Neural cell (in vitro differentiated cells): ENCODE measurements around the gene MIPOL1. TPM values are rescaled to one million over a fixed set of nuclear protein-coding genes. Genes with fewer than 3 reads are reported as not detected.
"Not testable (repeated sequence)": the region's sequence is repeated elsewhere in the genome, so short reads cannot be mapped to it uniquely, and the experiment has no call there.

ENCODE experiments used
- H2AFZ ChIP-seq: fragments of 200-600, 300-800 bp; sonication (generic), shearing (Covaris generic); 2 replicates; pipeline ENCODE4 v1.6.0; 2014; ENCODE audit warnings: low read depth, mild to moderate bottlenecking, antibody characterized with exemption, low read length, moderate library complexity
- H3F3A ChIP-seq: fragments of 200-600 bp; shearing (Covaris generic); 2 replicates; pipeline ENCODE4 v1.6.1; 2016; ENCODE audit warnings: mild to moderate bottlenecking, moderate library complexity, mixed read lengths, antibody characterized with exemption, low read length; ENCODE audit not compliant: insufficient read depth, poor library complexity, severe bottlenecking
- H3K27ac ChIP-seq: fragments of 200-600, 300-800 bp; sonication (generic), shearing (Covaris generic); 2 replicates; pipeline ENCODE4 v1.5.1; 2014; ENCODE audit warnings: mild to moderate bottlenecking, low read length, moderate library complexity
- H3K27me3 ChIP-seq: fragments of 300-800, 200-600 bp; sonication (generic), shearing (Covaris generic); 2 replicates; pipeline ENCODE4 v1.6.0; 2014; ENCODE audit warnings: mild to moderate bottlenecking, low read depth, low read length, moderate library complexity; ENCODE audit not compliant: insufficient read depth
- H3K36me3 ChIP-seq: fragments of 300-800, 200-600 bp; sonication (generic), shearing (Covaris generic); 2 replicates; pipeline ENCODE4 v1.5.1; 2014; ENCODE audit warnings: mild to moderate bottlenecking, antibody characterized with exemption, low read length, moderate library complexity; ENCODE audit not compliant: insufficient read depth
- H3K4me2 ChIP-seq: fragments of 300-800, 200-600 bp; sonication (generic), shearing (Covaris generic); 2 replicates; pipeline ENCODE4 v1.6.0; 2014; ENCODE audit warnings: mild to moderate bottlenecking, low read length
- H3K4me3 ChIP-seq: fragments of 300-800, 200-600 bp; sonication (generic), shearing (Covaris generic); 2 replicates; pipeline ENCODE4 v1.5.1; 2014; ENCODE audit warnings: mild to moderate bottlenecking, low read length, moderate library complexity
- H3K79me2 ChIP-seq: fragments of 200-600 bp; shearing (Covaris generic); replicated peaks from 2 replicates; pipeline ENCODE4 v1.6.0; 2014; ENCODE audit warnings: mild to moderate bottlenecking, low read length, moderate library complexity; ENCODE audit not compliant: insufficient read depth
- H3K9ac ChIP-seq: fragments of 300-800, 200-600 bp; sonication (generic), shearing (Covaris generic); 2 replicates; pipeline ENCODE4 v1.6.1; 2016; ENCODE audit warnings: mild to moderate bottlenecking, low read length, mixed read lengths
- H3K9me2 ChIP-seq: fragments of 200-600 bp; shearing (Covaris generic); 2 replicates; pipeline ENCODE4 v1.6.1; 2016; ENCODE audit warnings: mild to moderate bottlenecking, low read length, mixed read lengths; ENCODE audit not compliant: insufficient read depth
- H3K9me3 ChIP-seq: fragments of 200-600, 300-800 bp; sonication (generic), shearing (Covaris generic); 2 replicates; pipeline ENCODE4 v1.6.1; 2016; ENCODE audit warnings: mild to moderate bottlenecking, mixed run types, low read length, moderate library complexity, mixed read lengths
- H4K20me1 ChIP-seq: fragments of 200-600 bp; shearing (Covaris generic); 2 replicates; pipeline ENCODE4 v1.6.1; 2016; ENCODE audit warnings: mild to moderate bottlenecking, mixed run types; ENCODE audit not compliant: insufficient read depth
- CTCF ChIP-seq: fragments of 450-650 bp; IDR thresholded peaks from 2 replicates; pipeline ENCODE4 v1.5.1; 2014; ENCODE audit warnings: antibody characterized with exemption, mild to moderate bottlenecking, moderate library complexity; ENCODE audit not compliant: poor library complexity, severe bottlenecking
- EP300 ChIP-seq: fragments of 450-650 bp; conservative IDR thresholded peaks from 2 replicates; pipeline ENCODE4 v1.6.1; 2014; ENCODE audit warnings: antibody characterized with exemption, mild to moderate bottlenecking, moderate library complexity; ENCODE audit not compliant: poor library complexity, severe bottlenecking
- EZH2 ChIP-seq: fragments of 200-600, 300-800 bp; shearing (Covaris generic), sonication (generic); IDR thresholded peaks from 2 replicates; pipeline ENCODE4 v1.6.1; 2014; ENCODE audit warnings: antibody characterized with exemption, low read length, borderline replicate concordance, mild to moderate bottlenecking; ENCODE audit not compliant: insufficient read depth, poor library complexity, severe bottlenecking
- MXI1 ChIP-seq: fragments of 450-650 bp; conservative IDR thresholded peaks from 2 replicates; pipeline ENCODE4 v1.6.1; 2014; ENCODE audit warnings: antibody characterized with exemption, mild to moderate bottlenecking; ENCODE audit not compliant: poor library complexity, severe bottlenecking
- POLR2AphosphoS5 ChIP-seq: IDR thresholded peaks from 2 replicates; pipeline ENCODE4 v1.6.1; 2012
- RAD21 ChIP-seq: fragments of 450-650 bp; conservative IDR thresholded peaks from 2 replicates; pipeline ENCODE4 v1.6.1; 2014; ENCODE audit warnings: antibody characterized with exemption, mild to moderate bottlenecking, moderate library complexity
- SMC3 ChIP-seq: fragments of 450-650 bp; conservative IDR thresholded peaks from 2 replicates; pipeline ENCODE4 v1.6.1; 2014; ENCODE audit warnings: antibody characterized with exemption, mild to moderate bottlenecking, moderate library complexity; ENCODE audit not compliant: poor library complexity
- TAF1 ChIP-seq: IDR thresholded peaks from 2 replicates; pipeline ENCODE4 v1.6.1; 2012; ENCODE audit warnings: low read depth
- polyA plus RNA-seq: library from polyadenylated mRNA; depleted of rRNA; stranded (reverse); fragments of >200 nt; gene quantifications from 2 replicates; pipeline ENCODE4 v1.2.3, GENCODE V29; 2014
- TF ChIP-seq, protein P1 (sequence below): IDR thresholded peaks from 2 replicates; pipeline ENCODE4 v1.6.1; 2012; ENCODE audit warnings: borderline replicate concordance

Gene MIPOL1
- polyA plus RNA-seq, 1 donor from 2014 or later, result 1.3 TPM

DNA sequence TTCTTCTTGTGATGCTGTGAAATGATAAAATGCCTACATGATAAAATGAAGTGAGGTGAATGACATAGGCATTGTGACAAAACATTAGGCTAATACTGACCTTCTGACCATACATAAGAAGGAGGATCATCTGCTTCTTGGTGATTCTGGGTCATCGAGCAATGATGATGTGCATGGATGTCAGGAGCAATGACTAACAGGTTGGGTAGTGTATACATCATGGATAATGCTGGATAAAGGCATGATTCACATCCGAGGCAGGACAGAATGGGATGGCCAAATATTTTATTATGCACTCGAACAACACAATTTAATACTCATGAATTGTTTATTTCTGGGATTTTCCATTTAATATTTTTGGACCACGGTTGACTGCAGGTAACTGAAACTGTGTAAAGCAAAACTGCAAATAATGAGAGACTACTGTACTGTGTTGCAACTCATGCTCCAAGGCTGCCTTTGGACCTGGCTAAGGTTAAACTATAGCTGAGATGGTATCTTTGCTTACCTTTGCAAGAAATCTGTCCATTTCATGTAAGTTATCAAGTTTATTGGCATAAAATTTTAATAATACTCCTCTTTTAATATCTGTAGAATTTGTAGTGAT, 17.7 kb upstream of the MIPOL1 start:
- H3K36me3 ChIP-seq, result no peaks in the 10 kb centered on the region
- no peaks in the 10 kb centered on the region for H3F3A ChIP-seq
- TF ChIP-seq TAF1 (no peak), EZH2 (no peak), POLR2AphosphoS5 (no peak), SMC3 (no peak), RAD21 (no peak), EP300 (no peak), CTCF (no peak), MXI1 (no peak)
- TF ChIP-seq, protein P1, sequence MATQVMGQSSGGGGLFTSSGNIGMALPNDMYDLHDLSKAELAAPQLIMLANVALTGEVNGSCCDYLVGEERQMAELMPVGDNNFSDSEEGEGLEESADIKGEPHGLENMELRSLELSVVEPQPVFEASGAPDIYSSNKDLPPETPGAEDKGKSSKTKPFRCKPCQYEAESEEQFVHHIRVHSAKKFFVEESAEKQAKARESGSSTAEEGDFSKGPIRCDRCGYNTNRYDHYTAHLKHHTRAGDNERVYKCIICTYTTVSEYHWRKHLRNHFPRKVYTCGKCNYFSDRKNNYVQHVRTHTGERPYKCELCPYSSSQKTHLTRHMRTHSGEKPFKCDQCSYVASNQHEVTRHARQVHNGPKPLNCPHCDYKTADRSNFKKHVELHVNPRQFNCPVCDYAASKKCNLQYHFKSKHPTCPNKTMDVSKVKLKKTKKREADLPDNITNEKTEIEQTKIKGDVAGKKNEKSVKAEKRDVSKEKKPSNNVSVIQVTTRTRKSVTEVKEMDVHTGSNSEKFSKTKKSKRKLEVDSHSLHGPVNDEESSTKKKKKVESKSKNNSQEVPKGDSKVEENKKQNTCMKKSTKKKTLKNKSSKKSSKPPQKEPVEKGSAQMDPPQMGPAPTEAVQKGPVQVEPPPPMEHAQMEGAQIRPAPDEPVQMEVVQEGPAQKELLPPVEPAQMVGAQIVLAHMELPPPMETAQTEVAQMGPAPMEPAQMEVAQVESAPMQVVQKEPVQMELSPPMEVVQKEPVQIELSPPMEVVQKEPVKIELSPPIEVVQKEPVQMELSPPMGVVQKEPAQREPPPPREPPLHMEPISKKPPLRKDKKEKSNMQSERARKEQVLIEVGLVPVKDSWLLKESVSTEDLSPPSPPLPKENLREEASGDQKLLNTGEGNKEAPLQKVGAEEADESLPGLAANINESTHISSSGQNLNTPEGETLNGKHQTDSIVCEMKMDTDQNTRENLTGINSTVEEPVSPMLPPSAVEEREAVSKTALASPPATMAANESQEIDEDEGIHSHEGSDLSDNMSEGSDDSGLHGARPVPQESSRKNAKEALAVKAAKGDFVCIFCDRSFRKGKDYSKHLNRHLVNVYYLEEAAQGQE, result no peak
- no peak overlapping the region for H3K4me2 ChIP-seq
- no peaks in the 10 kb centered on the region for H3K79me2 ChIP-seq
- no peaks in the 10 kb centered on the region for H4K20me1 ChIP-seq
- no peak overlapping the region for H2AFZ ChIP-seq
- no peaks in the 10 kb centered on the region for H3K9me3 ChIP-seq
- no peaks in the 10 kb centered on the region for H3K9me2 ChIP-seq
- no peak overlapping the region for H3K4me3 ChIP-seq
- H3K27ac ChIP-seq, result no peak overlapping the region
- no peaks in the 10 kb centered on the region for H3K27me3 ChIP-seq
- no peak overlapping the region for H3K9ac ChIP-seq

GRCh38 chr14:37180886-37181285, 16.9 kb upstream of the MIPOL1 start:
- not testable (repeated sequence) for H3K4me3 ChIP-seq, H3K9me2 ChIP-seq, H2AFZ ChIP-seq, H3K4me2 ChIP-seq, H3F3A ChIP-seq, H3K27ac ChIP-seq, H4K20me1 ChIP-seq, H3K36me3 ChIP-seq, H3K9me3 ChIP-seq, H3K27me3 ChIP-seq, H3K79me2 ChIP-seq, H3K9ac ChIP-seq

GRCh38 chr14:37181441-37181840, 16.3 kb upstream of the MIPOL1 start:
- no peaks in the 10 kb centered on the region for H4K20me1 ChIP-seq
- no peaks in the 10 kb centered on the region for H3K9me3 ChIP-seq
- no peak overlapping the region for H3K4me2 ChIP-seq
- no peaks in the 10 kb centered on the region for H3F3A ChIP-seq
- no peak overlapping the region for H3K4me3 ChIP-seq
- no peak overlapping the region for H3K9ac ChIP-seq
- TF ChIP-seq, protein P1, result no peak
- TF ChIP-seq RAD21, result no peak
- no peak for TF ChIP-seq CTCF
- TF ChIP-seq MXI1, result no peak
- no peak for TF ChIP-seq EZH2
- TF ChIP-seq EP300, result no peak
- no peaks in the 10 kb centered on the region for H3K27me3 ChIP-seq
- H3K79me2 ChIP-seq, result no peaks in the 10 kb centered on the region
- H3K36me3 ChIP-seq, result no peaks in the 10 kb centered on the region
- no peak overlapping the region for H2AFZ ChIP-seq
- H3K9me2 ChIP-seq, result no peaks in the 10 kb centered on the region
- H3K27ac ChIP-seq, result no peak overlapping the region
